Hematopoietic multipotent progenitor cell treated with erythropoietin and hydrocortisone succinate and interleukin-3 and kit ligand, for 8 days (in vitro differentiated cells): ENCODE data around the gene SLC22A5.
A peak's percentile ranks its signal among the peaks of the same experiment; 100 is the strongest.

Experiments used
- DNase-seq: peaks from one replicate; pipeline ENCODE4 v3.0.0-alpha.2; 2015

The SLC22A5 gene

DNA sequence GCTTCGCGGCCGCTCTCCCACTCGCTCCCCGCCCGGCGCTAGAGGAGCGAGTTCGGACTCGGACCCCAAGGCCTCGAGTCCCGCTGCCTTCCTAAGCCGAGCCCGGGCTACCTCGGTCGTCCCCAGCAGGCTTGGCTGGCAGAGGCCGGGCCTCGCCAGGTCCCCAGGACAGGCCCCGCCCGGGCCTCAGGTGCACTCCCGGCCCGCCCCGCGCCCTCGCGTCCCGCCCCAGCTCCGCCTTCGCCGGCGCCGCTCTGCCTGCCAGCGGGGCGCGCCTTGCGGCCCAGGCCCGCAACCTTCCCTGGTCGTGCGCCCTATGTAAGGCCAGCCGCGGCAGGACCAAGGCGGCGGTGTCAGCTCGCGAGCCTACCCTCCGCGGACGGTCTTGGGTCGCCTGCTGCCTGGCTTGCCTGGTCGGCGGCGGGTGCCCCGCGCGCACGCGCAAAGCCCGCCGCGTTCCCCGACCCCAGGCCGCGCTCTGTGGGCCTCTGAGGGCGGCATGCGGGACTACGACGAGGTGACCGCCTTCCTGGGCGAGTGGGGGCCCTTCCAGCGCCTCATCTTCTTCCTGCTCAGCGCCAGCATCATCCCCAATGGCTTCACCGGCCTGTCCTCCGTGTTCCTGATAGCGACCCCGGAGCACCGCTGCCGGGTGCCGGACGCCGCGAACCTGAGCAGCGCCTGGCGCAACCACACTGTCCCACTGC is at the start of gene SLC22A5:
TSS of gene SLC22A5 (plus strand) at position 237 of the 707 bp plus-strand sequence. CDS start at position 500, 263 bp downstream.
- DNase-seq = peak; percentile 61

DNA sequence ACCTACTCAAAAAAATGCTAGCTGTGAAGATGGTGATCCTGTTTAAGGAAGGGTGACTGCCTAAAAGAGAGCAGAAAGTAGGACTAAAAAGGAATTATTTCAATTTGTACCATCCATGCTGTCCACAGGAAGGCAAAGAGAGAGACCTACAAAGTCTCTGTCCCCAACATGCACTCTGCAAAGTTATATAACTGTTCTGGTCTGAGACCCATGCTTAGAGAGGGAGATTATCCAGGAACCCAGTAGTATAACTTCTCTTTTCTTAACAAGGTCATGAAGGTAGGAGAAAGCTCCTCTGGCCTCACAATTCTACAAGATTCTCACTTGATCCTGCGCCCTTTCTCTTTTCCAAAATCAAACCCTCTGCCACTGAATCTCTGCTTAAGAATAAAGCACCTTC is 49.5 kb upstream of the SLC22A5 start:
- DNase-seq = no peak

DNA sequence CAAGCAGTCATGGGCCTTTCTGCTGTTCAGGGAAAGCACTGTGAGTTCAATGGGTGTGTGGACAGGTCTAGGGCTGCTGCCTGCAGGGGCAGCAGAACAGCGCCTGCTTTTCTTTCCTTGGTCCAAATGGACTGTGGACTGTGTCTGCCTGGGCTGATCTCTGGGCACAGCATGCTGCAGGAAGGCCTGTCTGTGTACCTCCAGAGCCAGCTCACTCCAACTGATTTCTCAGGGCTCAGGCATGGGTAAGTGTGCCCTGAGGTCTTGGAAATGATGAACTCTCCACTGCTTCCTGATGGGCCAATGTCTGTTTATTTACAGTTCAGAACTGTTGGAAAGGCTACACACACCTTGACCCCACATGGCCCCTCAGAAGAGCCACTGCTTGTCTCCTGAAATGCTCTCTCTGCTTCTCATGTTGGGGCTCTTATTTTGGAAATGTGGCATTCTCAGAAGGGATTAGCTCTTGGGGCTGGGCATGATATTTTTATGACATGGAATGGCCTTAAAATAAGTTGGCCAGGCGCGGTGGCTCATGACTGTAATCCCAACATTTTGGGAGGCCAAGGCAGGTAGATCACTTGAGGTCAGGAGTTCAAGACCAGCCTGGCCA is 48.3 kb upstream of the SLC22A5 start:
- DNase-seq = no peak

DNA sequence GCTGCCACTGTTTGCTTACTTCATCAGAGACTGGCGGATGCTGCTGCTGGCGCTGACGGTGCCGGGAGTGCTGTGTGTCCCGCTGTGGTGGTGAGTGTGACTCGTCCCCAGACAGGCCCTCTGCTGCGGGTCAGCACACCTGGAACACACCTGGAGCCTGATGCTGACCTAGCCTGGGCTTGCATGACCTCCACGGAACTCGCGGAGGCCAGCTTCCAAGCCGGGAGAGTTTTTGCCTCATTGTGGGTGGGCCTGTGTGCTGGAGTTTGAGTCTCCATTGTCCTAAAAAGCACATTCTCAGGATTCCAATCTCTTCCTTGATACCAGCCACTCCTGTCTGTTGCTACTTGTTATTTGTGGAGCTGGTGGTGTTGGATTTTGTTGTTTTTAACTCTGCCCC is 47.2 kb upstream of the SLC22A5 start:
- no peak for DNase-seq

DNA sequence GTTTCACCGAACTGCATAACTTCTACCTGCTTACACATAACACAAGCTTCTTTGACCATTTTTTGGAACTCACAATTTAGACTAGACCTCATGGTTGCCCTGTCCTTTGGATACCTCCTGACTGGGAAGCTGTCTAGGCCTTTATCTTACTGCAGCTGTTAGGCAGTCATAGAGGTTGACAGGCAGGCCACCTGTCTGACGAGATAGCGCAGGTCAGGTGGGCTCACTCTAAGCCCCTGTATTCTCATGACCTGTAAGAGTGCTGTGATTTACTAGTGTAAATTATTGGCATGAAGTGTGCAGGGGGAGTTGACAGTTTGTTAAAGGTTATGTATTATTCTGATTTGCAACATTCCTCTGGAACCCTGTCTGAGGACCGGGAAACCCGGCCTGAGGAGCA is 46.3 kb upstream of the SLC22A5 start:
- DNase-seq = no peak

DNA sequence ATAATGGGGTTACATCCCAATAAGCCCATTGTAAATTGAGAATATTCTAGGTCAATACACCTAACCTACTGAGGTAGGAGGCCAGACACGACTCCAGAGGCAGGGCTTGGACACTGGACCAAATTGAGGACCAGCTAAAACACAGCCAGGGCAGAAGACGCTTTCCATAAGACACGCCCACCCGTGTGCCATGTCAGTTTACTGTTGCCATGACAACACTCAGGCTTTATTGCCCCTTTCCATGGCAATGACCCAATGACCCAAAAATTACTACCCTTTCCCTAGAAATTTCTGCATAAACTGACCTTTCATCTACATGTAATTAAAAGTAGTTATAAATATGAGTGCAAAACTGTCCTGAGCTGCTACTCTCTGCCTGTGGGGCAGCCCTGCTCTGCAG is 43.8 kb upstream of the SLC22A5 start:
- DNase-seq = no peak

DNA sequence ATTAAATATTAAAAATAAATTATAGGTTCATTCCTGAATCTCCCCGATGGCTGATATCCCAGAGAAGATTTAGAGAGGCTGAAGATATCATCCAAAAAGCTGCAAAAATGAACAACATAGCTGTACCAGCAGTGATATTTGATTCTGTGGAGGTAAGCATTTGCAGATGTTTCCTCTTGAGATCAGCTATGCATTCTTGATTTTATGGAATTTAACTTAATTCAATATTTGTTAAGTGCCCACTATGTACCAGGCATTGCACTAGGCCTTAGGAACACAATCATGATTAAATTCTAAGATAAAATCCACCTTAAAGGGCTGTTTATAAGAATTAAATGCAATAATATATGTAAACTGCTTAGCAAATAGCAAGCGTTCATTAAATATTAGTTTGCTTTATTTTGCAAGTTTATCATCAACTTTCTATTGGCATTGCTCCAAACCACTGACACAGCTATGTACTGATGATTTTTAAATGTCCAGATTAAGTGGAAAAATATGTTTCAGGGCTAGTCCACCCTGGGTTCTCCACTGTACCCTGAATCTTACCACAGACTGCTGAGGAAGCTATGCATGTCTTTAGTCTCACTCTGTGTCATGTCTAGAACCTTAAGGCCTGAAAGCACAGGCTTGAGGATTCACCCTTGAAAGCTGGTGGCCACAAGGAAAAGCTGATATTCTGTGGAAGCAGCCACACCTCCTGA is 42.1 kb upstream of the SLC22A5 start:
- DNase-seq = peak; percentile 33

DNA sequence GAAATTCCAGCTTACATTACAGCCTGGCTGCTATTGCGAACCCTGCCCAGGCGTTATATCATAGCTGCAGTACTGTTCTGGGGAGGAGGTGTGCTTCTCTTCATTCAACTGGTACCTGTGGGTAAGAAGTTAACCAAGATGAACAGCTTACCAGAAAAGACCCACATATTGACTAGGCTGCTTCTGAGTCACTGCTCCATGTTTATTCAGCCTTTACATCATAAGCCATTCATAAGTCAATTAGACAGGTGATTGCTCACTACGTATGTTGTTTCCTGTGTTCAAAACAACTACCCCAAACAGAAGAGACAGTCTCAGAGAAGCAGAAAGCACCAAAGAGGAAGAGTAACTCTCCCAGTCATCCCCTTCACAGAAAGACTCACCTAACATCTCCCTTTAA is 34.7 kb upstream of the SLC22A5 start:
- DNase-seq = no peak

DNA sequence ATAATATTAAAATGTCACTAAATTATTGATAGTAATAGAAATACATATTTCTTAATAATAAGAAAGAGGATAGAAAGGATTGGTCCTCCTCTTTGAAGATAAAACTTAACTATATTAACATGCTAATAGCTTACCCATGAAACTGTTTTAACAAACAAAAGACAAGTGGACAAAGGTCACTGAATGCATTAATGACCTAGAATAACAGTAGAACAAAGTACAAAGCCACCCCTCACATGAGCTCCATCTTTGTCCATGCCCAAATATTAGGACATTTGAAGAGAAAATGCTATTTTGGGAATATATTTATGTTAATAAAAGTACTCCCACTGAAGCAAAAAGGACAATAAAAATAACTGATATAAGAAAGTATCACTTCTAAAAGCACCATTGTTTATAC is 34.1 kb upstream of the SLC22A5 start:
- DNase-seq = no peak

DNA sequence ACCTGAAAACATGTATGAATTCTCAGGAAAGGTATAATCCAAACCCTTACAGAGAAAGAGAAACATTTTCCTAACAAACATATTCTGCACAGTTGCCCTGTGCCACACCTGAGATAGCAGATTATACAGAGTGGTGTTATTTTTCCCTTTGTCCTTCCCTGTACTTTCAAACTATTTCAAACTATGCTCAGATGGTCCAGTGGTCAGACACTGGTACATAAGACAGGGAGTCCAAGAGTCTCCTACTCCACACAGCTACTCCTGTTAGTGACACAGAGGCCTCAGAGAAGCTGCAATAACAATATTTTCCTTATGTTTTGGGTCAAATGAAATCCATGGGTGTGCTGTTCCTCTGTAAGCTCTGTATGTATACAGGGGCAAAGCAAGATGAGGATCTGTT is 30.0 kb upstream of the SLC22A5 start:
- no peak for DNase-seq

DNA sequence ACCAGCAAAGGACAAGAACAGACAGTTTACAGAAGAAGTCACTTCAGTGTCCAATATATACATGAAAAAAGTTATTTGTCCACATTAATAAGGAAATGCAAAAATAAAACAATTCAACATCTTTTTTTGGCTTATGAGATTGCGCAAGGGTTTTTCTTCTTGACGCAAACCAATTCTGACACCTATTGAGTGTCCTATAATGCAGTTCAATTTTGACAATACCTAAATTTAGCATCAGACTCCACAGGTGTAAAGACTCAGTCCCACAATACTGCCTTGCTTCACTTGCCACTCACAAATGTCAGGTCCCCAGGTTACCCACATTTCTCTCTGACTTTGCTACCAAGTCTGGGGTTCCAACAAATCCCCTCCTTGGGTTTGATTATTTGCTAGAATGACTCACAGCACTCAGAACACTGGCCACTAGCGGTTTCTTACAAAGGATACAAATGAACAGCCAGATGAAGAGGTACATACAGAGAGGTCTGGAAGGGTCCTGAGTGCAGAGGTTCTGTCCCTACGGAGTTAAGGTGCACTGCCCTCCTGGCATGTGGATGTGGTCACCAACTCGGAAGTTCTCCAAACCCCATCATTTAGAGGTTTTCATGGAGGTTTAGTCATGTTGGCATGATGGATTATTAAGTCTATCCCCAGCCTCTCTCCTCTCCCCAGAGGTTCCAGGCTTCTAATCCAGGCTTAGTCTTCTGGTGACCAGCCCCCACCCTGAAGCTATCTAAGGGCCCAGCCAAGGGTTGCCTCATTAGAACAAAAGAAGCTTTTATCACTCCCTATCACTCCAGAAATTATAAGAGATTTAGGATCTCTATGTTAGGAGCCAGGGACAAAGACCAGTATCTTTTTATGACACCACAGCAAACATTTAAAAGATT is 27.0 kb upstream of the SLC22A5 start:
- no peak for DNase-seq

DNA sequence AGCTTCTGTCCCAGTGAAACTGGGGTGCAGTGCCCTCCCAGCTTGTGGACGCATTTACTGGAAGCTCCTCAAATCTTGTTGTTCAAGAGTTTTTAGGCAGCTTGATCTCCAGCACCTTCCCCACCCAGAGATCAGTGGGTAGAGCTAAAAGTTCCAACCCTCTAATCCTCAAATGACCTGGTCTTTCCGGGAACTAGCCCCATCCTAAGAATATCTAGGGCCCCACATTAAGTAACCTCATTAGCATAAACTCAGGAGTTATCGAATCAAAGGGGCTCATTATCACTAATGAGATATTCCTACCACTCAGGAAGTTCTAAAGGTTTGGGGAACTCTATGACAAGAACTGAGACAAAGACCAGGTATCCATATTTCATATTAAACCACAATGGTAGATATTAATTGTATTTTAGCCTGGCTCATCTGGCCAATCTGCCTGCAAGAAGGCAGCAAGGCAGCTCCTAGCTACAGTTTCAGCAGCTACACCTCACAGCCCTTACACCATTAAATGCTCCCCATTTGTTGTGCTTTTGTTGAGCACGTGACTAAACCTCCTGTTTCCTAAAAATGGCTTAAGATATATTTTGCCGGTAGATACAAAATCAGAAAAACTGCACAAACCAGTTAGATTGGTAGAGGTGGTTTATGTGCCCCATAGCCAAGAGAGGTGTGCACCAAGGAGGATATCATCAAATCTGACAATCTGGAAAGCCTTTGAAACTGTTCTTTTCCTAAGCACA is 24.6 kb upstream of the SLC22A5 start:
- DNase-seq = no peak

DNA sequence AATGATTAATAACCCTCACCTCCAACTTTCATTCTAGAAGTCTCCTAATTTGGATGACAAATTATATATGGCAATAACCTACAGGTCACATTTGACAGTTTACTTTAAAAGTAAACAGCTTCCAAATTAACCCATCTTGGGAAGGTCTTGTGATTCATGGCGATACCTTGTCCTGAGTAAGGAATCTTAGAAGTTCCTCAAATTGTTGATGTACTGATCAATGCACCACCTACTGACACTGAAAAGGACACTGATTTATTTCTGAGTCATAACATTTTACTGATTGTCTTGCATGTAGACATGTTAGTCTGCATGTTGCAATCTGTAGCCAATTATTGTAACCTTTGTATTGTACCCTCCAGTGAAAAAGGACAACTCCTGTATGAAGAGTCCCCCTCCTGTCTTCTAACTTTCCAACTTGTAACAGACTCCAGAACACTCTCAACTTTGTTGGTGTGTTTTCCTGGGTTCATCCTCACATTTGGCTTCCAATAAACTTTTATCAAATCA is 16.0 kb upstream of the SLC22A5 start:
- no peak for DNase-seq

DNA sequence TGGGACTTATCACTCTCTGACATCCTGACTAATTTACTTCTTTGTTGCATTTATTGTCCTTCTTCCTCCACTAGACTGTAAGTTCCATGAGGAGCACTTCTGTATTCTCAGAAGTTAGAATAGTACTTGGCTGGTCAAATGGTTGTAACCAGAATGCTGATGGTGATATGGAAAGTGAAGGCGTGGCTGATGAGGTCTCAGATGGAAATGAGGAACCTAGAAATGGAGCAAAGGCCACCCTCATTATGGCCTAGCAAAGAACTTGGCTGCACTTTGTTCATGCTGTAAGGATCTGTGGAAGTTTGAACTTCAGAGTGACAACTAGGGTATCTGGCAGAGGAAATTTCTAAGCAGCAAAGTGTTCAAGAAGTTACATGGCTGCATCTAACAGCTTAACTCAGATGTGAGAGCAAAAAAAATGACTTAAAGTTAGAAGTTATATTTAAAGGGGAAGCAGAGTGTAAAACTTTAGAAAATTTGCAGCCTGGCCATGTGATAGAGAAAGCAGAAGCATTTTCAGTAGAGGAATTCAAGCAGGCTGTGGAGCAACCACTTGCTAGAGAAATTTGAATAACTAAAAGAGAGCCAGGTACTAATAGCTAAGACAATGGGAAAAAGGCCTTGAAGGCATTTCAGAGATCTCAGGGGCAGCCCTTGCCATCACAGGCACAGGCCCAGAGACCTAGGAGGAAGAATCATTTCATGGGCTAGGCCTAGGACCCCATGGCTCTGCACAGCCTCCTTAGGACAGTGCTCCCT is 14.9 kb upstream of the SLC22A5 start:
- DNase-seq = no peak

DNA sequence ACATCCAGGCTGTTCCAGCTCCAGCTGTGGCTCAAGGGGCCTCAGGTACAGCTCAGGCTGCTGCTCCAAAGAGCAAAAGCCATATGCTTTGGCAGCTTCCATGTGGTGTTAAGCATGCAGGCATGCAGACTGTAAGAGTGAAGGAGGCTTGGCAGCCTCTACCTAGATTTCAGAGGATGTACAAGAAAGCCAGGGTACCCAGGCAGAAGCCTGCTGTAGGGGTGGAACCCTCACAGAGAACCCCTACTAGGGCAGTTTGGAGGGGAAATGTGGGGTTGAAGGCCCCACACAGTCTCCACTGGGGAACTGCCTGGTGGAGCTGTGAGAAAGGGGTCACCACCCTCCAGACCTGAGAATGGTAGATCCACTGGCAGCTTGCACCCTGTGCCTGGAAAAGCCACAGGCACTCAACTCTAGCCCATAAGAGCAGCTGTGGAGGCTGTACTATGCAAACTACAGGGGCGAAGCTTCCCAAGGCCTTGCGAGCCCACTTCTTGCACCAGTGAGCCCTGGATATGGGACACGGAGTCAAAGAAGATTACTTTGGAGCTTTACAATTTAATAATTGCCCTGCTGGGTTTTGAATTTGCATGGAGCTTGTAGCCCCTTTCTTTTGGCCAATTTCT is 14.3 kb upstream of the SLC22A5 start:
- no peak for DNase-seq

DNA sequence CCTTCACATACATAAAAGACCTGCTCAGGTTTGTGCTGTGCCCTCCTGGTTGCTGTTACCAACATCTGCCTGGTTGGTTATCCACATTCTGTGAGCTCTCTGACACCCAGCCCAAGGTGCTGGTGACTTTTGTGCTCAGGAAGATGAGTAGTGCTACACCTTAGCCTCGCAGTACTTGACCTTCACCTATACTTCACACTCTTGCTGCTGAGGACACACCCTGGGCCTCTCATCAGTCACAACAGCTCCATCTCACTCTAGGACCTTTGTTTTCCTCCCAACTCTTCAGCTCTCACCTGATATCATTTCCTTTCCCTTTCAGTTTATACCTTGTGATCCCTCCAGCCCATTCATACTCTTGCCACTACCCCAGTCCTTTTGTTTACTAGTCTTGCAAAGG is 10.7 kb upstream of the SLC22A5 start:
- DNase-seq = no peak

DNA sequence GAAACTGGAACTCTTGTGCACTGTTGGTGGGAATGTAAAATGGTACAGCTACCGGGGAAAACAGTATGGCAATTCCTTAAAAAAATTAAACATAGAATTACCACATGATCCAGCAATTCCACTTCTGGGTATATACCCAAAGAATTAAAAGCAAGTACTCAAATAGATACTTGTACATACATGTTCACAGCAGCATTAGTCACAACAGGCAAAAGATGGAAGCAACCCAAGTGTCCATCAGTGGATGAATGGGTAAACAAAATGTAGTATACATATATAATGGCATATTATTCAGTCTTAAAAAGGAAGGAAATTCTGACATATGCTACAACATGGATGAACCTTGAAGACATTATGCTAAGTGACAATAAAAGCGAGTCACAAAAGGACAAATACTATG is 7.4 kb upstream of the SLC22A5 start:
- no peak for DNase-seq

DNA sequence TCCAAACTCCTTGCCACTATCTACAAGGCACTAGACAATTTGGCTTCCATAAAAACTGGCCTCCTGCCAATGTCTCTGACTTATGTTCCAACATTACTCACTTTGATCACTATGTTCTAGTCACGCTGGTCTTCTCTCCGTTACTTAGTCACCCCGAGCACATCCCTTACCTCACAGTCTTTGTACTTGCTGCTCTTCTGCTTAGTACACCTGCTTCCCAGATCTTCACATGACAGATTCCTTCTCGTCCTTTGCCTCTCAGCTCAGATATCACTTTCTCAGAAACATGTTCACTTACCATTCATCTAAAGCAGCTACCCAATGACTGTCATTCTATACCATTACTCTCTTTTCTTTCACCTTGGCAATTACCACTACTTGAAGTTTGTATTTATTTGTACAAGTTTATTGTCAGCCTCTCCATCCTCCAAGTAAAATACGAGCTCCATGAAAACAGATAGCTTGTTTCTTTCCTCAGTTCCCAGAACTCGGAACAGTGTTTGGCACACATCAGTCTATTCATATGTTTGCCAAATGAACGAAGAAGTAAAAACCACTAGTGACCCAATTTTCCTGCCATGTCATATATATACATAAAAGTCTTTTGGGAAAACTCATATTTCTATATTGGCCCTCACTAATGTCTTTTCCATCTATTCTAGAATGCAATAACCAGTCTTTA is 5.9 kb upstream of the SLC22A5 start:
- DNase-seq = peak; percentile 70

DNA sequence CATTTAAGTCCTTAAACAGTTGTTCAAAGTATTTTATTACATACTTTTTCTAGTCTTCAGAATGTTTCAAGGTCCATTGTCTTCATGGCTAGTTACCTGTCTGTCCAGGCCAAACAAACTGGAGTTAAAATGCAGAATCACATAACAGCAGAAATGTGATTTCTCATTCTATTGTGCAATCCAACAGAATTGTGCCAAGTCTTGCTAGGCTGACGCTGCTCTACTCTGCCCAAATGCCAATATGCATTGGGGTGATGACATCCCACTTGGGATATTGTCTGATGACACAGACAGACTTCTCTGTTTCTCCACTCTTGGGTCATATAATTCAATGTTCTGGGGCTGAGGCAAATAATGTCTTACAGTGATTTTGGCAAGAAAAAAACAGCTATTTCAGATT is 5.2 kb upstream of the SLC22A5 start:
- no peak for DNase-seq

DNA sequence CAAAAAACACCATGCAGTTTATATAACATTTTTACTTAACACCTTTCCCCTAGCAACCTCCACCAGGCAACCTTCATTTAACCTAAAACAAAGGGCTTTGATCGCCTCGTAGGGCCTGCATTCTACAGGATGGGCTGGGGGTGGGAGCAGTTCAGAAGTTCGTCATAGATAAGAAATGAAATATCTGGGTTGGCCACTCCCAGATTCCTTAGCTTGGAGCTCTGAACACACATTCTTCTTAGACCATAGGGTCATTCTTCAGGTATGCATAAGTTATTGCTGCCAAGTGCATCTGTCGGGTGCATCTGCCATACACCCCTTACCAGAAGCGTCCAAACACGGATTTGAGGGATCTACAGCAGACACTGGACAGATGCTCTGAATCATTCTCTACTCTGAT is 4.3 kb upstream of the SLC22A5 start:
- DNase-seq = peak; percentile 31
